Fibroblast of lung (primary cell): ENCODE measurements around the gene ORC3.

Source experiments
- CTCF ChIP-seq, 2 donors: IDR thresholded peaks in 1 of 2; conservative IDR thresholded peaks in 1 of 2; 1 replicate in 1 of 2; 2 replicates in 1 of 2; pipeline ENCODE4 v1.5.1; 2011 to 2012; ENCODE audit warnings: low read length in 2 of 2, control low read depth in 1 of 2, inconsistent platforms in 1 of 2, low read depth in 1 of 2, mild to moderate bottlenecking in 1 of 2
- EZH2 ChIP-seq: IDR thresholded peaks from 2 replicates; pipeline ENCODE4 v1.5.1; 2012; ENCODE audit warnings: low read length, control low read depth, mild to moderate bottlenecking; ENCODE audit errors: missing control alignments

GRCh38 chr6:87623248-87623647, 33.3 kb downstream of the ORC3 start:
- no peak for TF ChIP-seq CTCF (conservative IDR thresholded peaks at IDR 0.05 in 1 of 2, IDR thresholded peaks at IDR 0.05 in 1 of 2; ENCODE audit: low read depth in 1 of 2, low read length in 2 of 2)
- no peak for TF ChIP-seq EZH2
